Ureter (tissue), 1 donor: Measurements from ENCODE around the gene ELAVL3. TPM values are rescaled to one million over a fixed set of nuclear protein-coding genes. Genes with fewer than 3 reads are reported as not detected.
"Not testable (repeated sequence)": the region's sequence is repeated elsewhere in the genome, so short reads cannot be mapped to it uniquely, and the experiment has no call there.

ENCODE experiments used
- DNase-seq: peaks from one replicate; pipeline ENCODE4 v3.0.0-alpha.2; 2020; ENCODE audit warnings: low spot score
- total RNA-seq: library from RNA; stranded (reverse); gene quantifications from one replicate; pipeline ENCODE4 v1.2.4, GENCODE V29; 2023
- donor health status: DM: yes; HTN: yes; CAD: no.

Gene ELAVL3
- total RNA-seq, 1 donor from 2014 or later: not detected

DNA sequence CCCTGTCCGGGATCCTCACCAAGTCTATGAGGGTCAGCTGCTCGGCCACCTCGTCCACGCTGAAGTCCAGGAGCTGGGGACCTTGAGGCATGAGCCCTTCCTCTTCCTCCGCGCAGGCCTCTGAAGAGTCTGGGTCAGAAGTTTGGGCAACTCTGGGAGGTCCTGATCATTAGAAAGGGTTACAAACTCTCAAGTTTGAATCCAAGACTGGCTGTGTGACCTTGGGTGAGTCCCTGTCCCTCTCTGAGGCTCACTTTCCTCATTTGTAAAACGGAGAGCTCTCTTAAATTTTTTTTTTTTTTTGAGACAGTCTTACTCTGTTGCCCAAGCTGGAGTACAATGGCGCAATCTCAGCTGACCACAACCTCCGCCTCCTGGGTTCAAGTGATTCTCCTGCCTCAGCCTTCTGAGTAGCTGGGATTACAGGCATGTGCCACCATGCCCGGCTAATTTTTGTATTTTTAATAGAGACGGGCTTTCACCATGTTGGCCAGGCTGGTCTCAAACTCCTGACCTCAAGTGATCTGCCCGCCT, 74.1 kb downstream of the ELAVL3 start:
- DNase-seq: not testable (repeated sequence)

- no peak for DNase-seq
These were observed 74.8 kb downstream of the ELAVL3 start for GRCh38 chr19:11405846-11406643.

DNA sequence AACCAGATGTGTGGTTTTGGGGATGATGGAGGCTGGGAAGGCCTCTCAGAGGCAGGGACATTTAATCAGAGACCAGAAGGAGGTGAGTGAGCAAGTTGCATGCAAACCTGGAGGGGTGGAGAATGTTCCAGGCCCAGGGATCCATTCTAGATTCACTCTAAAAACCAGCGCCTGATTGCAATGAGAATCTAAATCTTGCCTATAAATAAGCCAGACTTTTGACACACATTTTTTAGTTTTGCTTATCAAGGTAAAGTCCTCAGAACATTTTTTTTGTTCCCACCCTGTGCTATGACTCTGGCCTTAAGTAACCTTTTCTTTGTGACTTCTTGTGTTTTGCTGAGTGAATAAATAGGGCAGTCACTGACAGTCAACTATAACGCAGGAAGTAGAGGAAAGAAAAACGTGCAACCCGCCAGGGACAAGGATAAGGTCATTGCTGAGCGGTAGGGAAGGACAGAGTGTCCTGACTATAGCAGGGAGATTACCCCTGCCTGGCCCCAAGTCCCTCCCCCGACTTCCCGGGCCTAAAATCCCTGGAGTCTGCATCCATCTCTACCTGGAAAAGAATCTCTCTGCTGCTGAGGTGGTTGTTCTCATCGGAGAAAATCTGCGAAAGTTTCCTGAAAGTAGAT, 76.1 kb downstream of the ELAVL3 start:
- DNase-seq: no peak

DNA sequence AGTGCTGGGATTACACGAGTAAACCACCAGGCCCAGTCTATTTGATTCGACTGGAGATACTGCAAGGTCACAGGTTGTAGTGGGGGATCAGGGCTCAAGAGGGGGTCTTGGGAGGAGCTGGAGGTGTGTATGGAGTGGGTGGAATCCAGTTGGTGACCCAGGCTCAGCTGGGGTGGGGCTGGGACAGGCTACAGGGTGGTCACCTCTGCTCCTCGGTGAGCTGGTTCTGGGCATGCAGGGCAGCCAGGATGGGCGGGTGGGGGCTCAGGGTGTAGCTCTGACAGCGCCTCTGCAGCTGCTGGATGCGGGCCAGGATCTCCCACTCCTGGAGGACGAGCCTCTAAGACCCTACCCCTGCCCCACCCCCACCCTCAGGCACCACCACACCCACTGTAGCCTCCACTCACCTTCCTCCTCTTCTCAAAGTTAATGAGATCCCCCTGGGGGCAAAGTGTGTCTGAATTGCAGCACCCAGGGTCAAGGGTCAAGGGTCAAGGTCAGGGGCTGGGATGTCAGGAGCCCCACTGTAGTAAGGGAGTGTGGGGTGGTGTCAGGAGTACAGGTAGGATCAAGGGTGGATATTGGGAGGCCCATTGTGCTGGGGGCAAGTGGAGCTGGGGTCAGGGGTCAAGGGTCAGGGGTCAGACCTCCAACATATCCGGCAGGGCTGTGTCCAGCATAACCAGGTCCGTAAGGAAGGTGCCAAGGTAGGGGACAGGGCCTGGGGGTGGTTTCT, 78.9 kb downstream of the ELAVL3 start:
- DNase-seq: no peak

Other genes starting within 250 kb of the ELAVL3 start
- gene ANGPTL8, start 241.4 kb downstream of the ELAVL3 start, total RNA-seq: not detected
- 125 TPM for gene DOCK6, start 218.5 kb downstream of the ELAVL3 start, total RNA-seq
- gene TSPAN16, start 184.9 kb downstream of the ELAVL3 start, total RNA-seq: not detected
- gene RAB3D, start 141.4 kb downstream of the ELAVL3 start, total RNA-seq: 58.1 TPM
- gene TMEM205, start 134.8 kb downstream of the ELAVL3 start, total RNA-seq: 185 TPM
- gene CCDC159, start 134.5 kb downstream of the ELAVL3 start, total RNA-seq: 44.4 TPM
- 25.5 TPM for gene PLPPR2, start 125.6 kb downstream of the ELAVL3 start, total RNA-seq
- gene SWSAP1, start 106.4 kb downstream of the ELAVL3 start, total RNA-seq: 4.3 TPM
- gene EPOR, start 96.7 kb downstream of the ELAVL3 start, total RNA-seq: 6.7 TPM
- gene RGL3, start 61.7 kb downstream of the ELAVL3 start, total RNA-seq: 44.2 TPM
- gene ODAD3, start 45.9 kb downstream of the ELAVL3 start, total RNA-seq: 0.78 TPM
- 267 TPM for gene PRKCSH, start 45.4 kb downstream of the ELAVL3 start, total RNA-seq
- 10.9 TPM for gene ZNF653, start 24.8 kb upstream of the ELAVL3 start, total RNA-seq
- 43.7 TPM for gene ECSIT, start 48.1 kb upstream of the ELAVL3 start, total RNA-seq
- 301 TPM for gene CNN1, start 57.8 kb upstream of the ELAVL3 start, total RNA-seq
- gene ELOF1, start 78.2 kb upstream of the ELAVL3 start, total RNA-seq: 46.2 TPM
- gene ACP5, start 96.6 kb upstream of the ELAVL3 start, total RNA-seq: 19.9 TPM
- gene ZNF627, start 116.4 kb upstream of the ELAVL3 start, total RNA-seq: 20.7 TPM